HG03342 (cell line): ENCODE measurements around the gene DYNLT2.
A peak's percentile ranks its signal among the peaks of the same experiment; 100 is the strongest.

ENCODE experiments used
- ATAC-seq: cut with Tn5 transposase; IDR thresholded peaks from one replicate; pipeline ENCODE4 v1.9.1; 2021; ENCODE audit warnings: mild to moderate bottlenecking, moderate library complexity; ENCODE audit not compliant: unreplicated experiment

Gene DYNLT2, protein sequence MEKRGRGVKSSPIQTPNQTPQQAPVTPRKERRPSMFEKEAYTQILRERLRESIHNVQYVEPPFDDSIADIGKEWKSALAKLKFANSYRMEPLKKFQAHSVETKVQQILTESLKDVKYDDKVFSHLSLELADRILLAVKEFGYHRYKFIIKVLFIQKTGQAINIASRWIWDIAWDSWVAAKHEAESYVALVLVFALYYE

DNA sequence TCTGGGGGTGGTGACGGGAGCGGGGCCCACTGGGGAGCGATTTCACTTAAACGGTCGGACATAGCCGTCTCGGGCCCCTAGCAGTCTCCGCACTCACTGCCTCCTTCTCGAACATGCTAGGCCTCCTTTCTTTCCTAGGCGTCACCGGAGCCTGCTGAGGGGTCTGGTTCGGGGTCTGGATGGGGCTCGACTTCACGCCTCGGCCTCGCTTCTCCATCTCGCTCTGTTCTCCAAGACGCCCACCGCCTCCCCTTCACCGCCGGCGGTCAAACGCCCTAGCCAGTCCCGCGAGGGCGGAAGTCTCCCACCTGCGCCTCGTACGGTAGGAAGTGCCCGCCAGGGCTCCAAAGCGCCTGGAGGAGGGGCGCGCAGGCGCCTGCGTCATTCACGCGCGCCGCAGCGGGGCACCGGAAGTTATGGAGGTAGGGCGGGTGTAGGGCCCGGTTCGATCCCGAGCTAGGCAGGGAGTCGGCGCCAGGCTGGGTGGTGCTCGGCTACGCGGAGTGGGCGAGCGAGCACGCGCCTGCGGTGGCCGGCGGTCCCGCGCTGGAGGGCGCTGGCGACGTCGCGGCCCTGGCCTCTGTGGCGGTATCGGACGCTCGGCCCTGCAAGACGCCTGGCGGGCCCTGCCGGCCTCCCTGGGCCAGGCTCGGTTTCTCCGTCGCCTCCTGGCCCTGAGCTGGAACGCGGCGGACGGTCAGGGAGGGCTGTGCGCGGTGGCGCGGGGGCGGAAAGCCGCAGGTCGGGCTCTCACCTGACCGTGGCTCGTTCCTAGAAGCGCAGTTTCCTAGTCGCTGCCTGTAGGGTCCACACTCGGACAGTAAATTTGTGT, at the start of gene DYNLT2, which contains the start of gene ERMARD:
DYNLT2 (minus strand) TSS at position 331 of the 832 bp plus-strand sequence; CDS start at position 217, 114 bp downstream.
ERMARD (plus strand) TSS at position 381 of the 832 bp plus-strand sequence; CDS start at position 417, 36 bp downstream.
- peak; percentile 97 for ATAC-seq

DNA sequence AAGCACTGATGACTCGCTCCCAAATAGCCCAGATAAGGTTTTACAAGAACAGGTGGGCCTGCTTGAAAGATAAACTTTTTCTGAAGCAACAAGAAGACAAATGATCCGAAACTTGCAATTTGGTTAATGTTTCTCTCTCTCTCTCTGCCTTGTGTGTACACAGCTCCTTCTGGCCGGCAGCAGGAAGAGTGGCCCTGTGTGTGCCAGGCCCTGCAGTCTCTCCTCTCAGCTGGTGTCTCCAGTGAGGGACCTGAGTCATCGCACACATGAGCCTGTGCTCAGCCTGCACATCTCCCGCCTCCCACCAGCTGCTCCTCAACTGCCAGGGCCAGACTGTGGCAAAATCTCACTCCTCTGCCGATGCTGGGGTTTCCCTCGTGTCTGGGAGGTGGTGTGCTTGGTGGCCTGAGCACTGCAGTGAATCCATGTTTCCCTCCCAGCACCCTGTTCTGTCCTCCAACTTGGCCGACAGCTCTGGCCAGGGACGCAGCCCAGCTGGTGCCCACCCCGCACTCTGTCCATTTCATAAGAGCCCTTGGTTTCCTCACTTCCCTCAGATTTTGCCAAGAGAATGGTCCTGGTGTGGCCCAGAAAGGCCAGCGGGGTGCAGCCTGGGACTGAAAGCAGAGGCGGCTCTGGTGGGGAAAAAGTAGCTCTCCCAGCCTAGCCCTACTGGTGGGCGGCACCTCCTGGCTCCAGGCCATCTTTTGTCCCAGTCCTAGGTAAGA, 49.5 kb upstream of the DYNLT2 start:
- no peak for ATAC-seq

DNA sequence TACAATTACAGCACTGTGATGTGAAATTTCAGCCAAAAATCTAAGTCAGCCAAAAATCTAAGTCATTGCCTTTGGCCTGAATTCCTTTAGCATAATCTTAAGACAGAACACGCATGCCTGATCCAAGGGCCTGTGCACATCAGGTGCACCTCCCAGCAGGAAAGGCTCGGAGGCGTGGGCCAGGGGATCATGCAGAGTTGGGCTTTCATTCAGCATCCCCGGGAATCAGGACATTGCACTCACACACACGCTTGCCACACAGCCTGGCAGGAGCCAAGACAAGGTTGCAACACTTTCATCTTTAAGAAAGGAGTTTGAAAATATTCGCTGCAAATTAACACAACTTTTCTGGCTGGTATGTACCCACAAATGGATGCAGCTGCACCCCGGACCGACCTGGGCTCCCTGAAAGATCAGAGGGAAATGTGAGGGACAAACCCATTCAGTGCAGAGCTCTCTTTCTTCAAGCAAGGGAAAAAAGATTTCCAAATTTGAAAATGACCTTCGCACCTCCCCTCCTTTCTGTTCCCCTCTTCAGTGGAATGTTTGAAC, 48.8 kb upstream of the DYNLT2 start:
- ATAC-seq = no peak

DNA sequence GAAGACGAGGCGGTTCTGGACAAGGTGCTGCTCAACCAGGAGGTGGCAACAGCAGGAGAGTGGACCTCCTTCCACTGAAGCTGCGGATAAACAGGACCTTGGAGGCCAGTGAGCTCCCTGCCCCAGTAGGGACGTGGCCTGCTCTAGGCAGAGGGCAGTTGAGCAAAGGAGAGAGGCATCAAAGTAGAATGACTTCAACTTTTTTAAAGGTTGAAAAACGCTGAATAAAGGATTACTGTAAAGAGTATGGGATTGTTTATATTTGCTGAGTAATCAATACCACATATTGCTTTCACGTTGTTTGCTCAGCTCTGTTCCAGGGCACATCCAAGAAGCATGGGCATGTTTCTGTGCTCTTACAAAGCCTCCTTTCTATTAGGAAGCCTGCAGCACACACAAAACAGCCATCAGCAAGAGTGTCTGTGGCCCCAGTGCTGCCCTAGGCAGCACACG, 48.1 kb upstream of the DYNLT2 start:
- ATAC-seq = no peak

DNA sequence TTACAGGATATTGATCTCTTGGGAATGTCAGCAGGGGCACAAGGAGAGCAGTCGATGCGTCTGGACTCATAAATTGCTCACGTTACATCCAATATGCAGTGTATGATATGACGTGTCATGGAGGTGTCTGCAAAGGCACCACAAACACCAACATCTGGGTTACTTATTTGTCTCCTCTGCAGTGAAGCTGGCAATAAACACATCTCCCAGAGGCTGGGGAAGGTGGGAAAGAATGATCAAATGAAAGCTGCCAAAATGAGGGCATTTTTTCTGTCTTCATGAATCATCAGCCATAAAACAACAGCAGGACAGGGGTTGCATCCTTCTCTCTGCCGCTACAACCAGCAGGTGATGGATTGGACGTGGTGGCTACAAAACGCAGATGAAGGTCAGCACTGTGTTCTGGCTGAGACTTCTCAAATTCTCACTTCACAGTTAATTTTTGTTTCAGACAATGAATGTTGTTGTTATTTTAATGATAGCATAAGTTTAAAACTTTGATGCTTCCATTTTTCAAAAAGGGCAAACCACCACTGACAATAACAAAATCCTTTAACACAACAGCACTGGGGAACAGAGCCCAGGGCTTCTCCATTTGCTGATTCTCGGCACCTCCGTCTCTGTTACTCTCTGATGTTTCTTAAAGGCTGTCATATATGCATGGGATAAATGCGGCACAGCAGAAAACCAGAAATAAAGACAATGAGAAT, 47.5 kb upstream of the DYNLT2 start:
- ATAC-seq = no peak

DNA sequence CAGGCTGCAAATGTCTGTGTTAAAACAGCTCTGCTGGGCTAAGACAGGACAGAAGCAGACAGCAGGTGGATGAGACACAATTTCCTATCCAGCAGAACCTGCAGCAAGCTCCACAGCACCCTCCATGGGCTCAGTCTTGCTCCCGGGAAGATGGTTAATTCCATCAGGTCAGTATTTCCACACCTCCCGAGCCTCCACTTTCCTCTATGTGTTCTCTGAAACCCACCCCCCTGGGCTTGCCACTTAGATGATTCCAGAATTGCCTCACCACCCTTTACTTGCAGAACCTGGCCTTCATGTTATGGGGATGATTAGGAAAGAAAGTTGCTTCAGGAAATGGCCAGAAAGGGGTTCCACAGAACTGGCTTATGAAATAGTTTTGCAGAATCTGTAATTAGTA, 43.8 kb upstream of the DYNLT2 start:
- no peak for ATAC-seq

DNA sequence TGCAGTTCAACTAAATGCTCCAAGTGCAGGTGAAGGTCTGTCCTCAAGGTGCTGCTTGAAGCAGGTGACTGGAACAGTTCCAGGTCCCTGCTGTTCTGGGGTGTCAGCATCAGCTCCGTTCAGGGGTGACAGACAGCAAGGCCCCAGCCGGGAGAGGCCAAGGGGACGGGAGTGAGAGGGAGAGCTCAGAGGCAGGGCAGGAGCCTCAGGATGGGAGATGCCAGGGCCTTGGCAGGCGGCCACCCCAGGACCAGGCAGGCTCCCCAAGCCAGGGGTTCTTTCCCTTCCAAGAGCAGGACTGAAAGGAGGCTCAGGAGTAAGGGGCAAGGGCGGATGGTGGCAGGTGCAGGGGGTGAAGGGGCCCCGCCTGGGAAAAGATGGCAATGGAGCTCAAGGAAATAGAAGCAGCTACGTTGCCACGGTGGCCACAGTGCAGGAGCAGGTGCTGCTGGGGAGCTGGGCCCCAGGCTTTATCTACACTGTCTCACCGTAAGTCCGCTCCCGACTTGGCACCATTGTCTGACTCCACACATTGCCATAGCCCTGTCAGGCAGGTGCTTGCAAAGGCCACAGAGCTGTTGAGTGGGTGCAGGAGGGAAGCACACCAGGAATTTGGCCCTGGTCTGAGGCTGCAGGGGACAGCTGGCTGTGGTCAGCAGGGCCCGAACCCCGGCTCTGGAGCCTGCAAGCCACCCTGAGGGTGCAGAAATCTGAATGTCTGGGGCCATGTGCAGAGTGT, 43.1 kb upstream of the DYNLT2 start:
- ATAC-seq = no peak

DNA sequence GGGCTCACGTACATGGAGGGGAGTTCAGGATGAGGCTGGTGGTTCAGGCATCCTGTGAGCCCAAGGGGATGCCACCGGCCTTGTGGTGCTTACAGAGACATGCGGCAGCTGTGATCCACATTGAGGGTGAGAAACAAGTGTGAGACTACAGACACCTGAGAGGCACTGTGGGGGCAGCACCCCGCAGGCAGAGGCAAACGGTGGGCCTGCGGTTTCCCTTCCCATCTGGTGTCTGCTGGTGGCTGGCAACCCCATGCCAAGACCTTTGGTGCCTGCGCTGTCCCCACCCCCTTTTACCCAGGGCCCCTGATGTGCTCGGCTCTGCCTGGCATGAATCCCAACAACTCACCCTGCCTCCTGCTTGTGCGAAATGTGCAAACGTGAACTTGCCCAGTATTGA, 42.0 kb upstream of the DYNLT2 start:
- ATAC-seq = no peak

DNA sequence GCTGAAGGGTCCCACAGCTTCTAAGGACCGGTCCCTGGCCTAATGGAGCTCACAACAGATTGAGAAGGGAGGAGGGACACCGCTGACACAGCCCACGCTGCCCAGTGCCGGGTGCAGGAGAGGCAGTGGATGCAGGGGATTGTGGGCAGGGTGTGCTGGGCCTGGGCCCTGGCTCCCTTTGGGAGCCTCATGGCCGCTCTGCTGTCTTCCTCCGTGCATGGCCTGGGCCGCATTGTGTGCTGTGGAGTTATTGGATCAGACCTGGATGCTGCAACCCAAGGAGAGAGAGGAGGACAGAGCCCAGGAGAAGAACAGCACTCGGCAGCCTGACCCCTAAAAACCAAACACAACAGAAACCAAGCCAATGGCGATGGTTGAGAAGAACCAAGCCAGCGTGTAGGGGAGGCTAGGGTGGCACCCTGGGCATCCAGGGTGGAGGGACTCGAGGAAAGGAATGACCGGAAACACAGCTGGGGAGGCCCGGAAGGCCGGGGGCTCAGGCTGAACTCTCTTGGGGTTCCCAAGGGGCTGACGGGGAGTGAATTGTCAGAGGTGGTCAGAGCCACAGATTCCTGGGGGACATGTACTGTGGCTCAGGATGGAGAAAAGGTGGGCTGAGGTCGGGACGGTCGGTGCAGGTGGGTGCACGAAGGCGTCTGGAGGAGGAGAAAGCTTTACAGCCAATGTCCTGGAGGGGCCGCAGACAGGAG, 41.1 kb upstream of the DYNLT2 start:
- no peak for ATAC-seq

DNA sequence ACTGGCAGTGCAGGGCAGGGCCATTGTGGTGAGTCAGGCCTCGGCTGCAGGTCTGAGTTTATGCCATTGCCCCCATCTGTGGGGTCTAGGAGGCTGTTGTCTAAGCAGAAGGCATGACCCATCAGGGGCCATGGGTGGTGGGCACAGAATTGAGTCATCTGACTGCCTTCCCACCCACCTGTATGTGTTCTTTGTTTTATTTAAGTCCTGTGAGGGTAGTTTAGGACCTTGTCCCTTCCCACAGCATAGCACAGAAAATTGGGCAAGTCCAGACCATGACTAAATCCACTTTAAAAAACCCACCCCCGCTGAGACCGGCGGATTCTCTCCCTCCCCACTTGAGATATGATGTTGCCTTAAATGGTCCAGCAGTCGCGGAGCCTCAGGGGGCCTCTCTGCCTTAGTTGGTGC, 40.4 kb upstream of the DYNLT2 start:
- no peak for ATAC-seq

DNA sequence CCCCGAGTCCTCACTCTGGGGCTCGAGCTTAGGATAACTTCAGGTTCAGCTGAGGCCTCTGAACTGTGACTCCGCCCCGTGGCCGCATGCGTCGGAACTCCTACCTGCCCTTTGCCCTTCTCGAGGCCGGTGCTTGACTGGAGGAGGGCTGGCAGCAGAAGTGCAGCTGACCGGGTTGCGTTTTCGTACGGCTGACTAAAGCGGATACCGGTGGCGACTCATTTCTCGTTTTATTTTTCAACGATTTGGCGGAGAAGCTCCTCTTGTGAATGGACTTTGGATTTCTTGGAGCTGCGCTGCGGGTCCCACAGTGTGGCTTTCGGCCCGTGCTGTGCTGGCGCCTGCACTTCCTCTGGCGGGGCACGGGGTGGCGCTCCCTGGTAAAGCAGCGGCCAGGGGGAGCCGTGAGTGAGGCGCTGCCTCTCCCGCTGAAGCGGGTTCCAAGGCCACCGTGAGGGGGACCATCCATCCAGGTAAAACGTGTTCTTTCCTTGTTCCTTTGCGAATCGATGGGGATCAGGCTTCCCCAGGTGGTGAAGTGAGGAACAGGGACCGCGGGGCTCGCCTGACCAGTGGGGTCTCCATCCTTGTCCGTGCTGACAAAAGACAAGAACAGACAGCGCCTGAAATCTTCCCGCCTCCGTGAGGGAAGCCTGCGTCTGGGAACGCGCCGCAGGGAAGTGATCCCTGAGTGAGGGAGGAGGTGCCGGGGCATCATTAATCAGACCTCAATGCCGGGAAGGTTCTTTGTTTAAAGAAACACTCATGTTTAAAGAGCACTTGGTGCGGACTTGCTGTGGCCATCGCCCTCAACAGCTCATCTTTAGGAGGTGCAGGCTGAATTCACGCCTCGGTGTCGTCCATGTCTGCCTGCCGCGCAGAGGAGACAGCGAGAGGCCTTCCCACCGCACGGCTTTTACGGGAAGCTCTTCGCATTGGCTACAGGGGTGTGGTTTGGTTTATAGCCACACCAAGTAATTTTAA, 38.9 kb upstream of the DYNLT2 start:
- ATAC-seq = peak; percentile 97

DNA sequence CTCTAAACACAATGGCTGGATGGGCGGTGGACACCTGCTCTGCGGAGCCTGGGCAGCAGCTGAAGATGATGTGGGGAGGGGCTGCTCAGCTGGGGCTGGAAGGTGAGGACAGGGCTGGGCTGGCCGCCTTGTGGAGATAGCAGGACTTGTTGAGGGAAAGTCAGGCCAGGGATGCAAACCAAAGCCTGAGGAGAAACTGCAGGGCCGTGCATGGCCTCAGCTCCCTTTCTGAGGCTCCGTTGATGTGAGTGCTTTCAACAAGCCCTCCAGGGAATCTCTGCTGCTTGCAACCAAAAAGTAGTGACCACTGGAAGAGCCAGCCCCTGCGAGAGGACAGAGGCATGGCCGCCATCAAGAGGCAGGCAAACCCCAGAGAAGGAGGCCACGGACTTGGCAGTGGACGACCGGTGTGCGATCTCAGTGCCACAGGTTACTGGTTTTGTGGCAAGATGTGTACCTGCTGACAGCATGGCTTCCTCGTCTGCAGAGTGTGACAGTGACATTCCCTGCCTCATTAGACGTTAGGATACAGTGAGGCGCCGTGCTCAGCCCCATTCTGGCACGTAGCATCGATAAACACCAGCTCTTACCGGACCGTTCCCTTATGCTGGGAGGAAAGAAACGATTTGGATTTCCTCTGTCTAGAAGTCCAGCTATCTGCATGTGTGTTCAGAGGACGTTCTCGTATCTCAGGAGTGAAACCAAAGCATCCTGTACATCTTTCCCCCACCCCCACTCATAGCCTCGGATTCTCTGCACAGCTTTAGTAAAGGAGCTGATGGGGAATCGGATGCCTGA, 38.0 kb upstream of the DYNLT2 start:
- ATAC-seq = no peak

DNA sequence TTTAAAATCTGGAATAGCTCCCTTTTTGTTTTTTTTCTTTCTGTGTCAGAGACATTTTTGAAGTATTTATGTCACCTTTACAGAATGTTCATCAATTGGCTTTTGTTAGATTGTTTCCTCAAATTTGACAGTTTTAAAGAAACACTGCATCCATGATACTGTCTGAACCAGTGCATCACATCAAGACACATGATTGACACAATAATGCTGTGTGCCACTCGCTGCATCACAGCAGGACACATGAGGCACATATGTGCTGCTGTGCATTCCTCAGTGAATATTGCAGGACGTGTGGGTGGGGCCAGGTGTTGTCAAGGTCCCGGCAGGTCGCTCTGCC, 37.4 kb upstream of the DYNLT2 start:
- ATAC-seq = no peak

DNA sequence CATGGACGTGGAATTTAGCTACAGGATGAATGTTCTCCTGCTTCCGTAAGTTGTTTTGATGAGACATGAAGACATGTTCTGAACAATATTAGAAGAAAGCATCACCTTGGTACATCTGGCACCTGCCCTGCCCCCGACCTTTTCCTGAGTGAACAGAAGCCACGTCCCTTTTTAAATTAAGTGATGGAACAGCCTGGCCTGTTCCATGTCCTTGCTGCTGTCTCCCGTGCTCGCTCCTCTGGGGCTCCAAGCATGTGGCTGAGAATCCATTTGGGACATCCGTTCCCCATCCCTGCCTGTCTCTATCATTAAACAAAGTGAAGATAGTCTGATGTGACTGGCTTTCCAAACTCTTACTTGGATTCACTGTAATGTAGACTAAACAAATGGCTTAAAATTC, 36.4 kb upstream of the DYNLT2 start:
- no peak for ATAC-seq

DNA sequence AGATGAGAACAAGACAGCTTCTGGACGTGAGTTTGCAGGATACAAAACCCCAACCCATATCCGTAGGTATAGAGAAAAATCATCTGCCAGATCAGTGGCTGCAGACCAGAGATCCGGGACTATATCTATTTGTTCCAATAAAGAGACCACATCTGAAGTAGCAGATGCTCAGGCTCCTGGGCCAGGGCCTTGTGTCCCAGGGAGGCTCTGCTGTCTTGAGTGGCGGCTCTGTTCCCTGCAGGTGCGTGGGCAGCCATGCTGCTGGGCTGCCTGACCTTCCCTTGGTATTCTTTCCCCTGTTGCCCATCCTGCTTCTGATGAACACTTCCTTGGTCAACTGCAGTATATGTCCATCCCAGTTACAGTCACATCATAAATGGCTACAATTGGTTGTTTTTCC, 35.0 kb upstream of the DYNLT2 start:
- ATAC-seq = no peak

DNA sequence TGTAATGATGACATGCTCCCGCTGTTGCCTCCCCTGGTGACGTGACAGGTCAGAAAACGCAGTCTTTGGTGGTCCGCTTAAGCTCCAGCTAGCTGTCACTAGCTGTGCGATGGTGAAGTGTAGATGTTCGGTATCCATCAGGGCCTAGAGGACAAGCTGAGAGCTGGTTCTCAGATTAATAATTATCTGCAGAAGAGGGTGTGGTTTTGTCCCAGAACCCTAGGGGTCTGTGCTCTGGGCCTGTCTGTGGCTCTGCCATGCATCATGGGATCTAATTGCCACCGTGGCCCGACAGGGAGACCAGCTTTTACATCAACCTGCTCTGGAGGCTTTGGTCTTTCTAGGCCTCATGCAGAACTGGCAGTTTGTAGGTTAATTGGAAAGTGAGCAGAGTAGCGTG, 34.2 kb upstream of the DYNLT2 start:
- no peak for ATAC-seq

DNA sequence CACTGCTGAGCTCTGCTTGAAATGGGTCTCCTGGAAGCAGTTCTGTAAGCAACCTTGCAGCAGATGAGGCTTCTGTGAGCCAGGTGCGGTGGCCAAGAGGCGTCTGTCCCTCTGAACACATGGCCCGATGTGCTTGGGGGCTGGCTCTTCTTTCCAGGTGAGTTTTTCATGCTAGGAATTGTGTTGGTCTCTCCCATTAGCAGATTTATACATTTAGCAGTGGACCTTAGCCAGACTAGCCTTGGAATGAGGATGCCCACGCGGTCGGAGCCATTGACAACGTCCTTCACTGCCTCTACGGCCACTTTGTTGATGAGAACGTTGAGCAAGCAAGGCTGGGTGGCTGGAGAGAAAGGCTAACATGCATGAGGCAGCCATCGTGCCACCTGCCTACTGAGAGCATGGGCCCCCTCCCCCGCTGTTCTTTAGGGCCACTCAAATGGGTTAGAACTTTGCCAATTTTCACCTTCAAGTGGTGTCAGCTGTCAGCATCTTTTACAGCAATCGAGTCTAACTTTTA, 33.5 kb upstream of the DYNLT2 start:
- ATAC-seq = no peak
